NCI-H1417 (cell line): ENCODE data around the gene CLEC2D.
"Not testable (repeated sequence)": the region's sequence is repeated elsewhere in the genome, so short reads cannot be mapped to it uniquely, and the experiment has no call there.

Experiments
- DNase-seq, 3 experiments: peaks; one replicate each; lab custom pipeline; 2025; lab: John Stamatoyannopoulos, UW

Gene CLEC2D

DNA sequence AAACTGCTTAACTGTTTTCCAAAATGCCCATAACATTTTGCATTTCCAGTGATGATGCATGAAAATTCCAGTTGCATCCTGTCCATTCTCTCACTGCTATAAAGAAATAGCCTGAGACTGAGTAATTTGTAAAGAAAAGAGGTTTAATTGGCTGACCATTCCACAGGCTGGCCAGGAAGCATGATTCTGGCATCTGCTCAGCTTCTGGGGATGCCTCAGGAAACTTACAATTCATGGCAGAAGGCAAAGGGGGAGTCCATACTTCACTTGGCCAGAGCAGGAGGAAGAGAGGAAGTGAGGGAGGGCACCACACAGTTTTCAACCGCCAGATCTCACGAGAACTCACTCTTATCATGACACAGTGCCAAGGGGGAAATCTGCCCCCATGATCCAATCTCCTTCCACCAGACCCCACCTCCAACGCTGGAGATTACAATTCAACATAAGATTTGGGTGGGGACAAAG lies 18.2 kb upstream of the CLEC2D start:
- no peak for DNase-seq

GRCh38 chr12:9660046-9660445 lies 9.5 kb upstream of the CLEC2D start:
- DNase-seq = no peak

GRCh38 chr12:9661720-9662119 lies 7.8 kb upstream of the CLEC2D start:
- no peak for DNase-seq

GRCh38 chr12:9662488-9662887 lies 7.0 kb upstream of the CLEC2D start:
- DNase-seq = no peak

- DNase-seq = no peak
These were observed 1.9 kb upstream of the CLEC2D start for GRCh38 chr12:9667403-9668160.

- no peak for DNase-seq
These were observed 1.1 kb upstream of the CLEC2D start for GRCh38 chr12:9668161-9669018.

- DNase-seq = no peak
These were observed 540 bp upstream of the CLEC2D start for GRCh38 chr12:9669019-9669326.

DNA sequence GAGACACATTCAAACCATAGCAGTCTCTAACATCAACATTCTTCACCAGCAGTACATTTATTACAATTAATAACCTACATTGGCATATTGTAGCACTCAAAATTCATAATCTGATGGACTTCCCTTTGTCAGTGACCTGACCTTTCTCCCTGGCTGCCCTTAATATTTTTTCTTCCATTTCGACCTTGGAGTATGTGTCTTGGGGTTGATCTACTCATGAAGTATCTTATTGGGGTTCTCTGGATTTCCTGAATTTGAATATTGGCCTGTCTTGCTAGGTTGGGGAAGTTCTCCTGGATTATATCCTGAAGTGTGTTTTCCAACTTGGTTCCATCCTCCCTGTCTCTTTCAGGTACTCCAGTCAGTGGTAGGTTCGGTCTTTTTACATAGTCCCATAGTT lies 2.8 kb downstream of the CLEC2D start:
- not testable (repeated sequence) for DNase-seq

DNA sequence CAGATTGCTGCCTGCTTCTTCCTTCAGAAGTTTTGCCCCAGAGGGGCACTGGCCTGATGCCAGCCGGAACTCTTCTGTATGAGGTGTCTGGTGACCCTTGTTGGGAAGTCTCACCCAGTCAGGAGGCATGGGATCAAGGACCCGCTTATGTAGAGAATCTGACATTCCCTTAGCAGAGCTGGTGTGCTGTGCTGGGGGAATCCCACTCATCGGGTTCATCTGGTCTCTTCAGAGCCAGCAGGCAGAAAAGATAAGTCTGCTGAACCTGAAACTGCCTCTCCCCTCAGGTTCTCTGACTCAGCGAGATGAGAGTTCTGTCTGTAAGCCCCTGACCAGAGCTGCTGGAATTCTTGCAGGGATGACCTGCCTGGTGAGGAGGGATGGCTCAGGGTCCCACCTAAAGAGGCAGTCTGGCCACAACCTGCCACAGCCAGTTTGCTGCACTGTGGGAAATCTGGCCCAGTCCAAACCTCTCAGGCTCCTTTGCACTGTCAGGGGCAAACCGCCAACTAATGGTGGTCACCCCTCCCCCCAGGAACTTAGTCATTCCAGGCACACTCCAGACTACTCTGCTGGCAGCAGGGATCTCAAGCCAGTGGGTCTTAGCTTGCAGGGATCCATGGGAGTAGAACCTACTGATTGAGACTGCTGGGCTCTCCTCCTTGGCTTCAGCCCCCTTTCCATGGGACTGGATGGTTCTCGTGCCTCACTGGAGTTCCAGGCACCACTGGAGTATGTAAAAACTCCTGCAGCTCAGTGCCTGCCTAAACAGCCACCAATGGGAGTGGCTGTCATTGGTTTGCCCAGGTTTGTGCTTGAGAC lies 4.1 kb downstream of the CLEC2D start:
- DNase-seq = no peak

- no peak for DNase-seq
These were observed 4.7 kb downstream of the CLEC2D start for GRCh38 chr12:9674226-9674590.

GRCh38 chr12:9682508-9682907 lies 13.0 kb downstream of the CLEC2D start:
- DNase-seq = not testable (repeated sequence)

DNA sequence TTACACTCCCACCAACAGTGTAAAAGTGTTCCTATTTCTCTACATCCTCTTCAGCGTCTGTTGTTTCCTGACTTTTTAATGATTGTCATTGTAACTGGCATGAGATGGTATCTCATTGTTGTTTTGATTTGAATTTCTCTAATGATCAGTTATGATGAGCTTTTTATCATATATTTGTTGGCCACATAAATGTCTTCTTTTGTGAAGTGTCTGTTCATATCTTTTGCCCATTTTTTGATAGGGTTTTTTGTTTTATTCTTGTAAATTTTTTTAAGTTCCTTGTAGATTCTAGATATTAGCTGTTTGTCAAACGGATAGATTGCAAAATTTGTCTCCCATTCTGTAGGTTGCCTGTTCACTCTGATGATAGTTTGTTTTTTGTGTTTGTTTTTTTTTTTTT lies 13.4 kb downstream of the CLEC2D start:
- DNase-seq = not testable (repeated sequence)

DNA sequence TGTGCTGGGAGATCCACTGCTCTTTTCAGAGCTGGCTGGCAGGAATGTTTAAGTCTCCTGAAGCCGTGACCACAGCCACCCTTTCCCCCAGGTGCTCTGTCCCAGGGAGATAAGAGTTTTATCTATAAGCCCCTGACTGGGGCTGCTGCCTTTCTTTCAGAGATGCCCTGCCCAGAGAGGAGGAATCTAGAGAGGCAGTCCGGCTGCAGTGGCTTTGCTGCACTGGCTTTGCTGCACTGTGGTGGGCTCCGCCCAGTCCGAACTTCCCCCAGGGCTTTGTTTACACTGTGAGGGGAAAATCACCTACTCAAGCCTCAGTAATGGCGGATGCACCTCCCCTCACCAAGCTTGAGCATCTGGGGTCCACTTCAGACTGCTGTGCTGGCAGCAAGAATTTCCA lies 15.9 kb downstream of the CLEC2D start:
- peak in 1 of 3 experiments; percentile 10 for DNase-seq

DNA sequence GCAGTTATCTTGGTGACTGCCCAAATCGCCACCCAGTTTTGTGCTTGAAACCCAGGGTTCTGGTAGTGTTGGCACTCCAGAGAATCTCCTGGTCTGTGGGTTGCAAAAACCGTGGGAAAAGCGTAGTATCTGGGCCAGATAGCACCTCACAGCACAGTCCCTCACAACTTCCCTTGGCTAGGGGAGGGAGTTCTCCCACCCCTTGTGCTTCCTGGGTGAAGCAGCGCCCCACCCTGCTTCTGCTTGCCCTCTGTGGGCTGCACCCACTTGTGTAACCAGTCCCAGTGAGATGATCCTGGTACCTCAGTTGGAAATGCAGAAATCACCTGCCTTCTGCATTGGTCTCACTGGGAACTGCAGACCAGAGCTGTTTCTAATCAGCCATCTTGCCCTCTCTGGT lies 16.4 kb downstream of the CLEC2D start:
- no peak for DNase-seq

DNA sequence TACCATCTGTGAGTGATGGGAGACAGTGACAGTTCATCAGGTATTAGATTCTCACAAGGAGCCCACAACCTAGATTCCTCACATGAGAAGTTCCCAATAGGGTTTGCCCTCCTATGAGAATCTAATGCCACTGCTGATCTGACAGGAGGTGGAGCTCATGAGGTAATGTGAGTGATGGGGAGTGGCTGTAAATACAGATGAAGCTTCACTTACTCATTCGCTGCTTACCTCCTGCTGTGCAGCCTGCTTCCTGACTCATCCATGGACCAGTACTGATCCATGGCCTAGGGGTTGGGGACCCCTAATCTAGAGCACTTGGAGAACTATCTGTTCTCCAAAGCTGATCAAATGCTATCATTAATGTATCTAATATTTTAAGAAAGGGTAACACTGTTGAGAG lies 17.7 kb downstream of the CLEC2D start:
- no peak for DNase-seq

DNA sequence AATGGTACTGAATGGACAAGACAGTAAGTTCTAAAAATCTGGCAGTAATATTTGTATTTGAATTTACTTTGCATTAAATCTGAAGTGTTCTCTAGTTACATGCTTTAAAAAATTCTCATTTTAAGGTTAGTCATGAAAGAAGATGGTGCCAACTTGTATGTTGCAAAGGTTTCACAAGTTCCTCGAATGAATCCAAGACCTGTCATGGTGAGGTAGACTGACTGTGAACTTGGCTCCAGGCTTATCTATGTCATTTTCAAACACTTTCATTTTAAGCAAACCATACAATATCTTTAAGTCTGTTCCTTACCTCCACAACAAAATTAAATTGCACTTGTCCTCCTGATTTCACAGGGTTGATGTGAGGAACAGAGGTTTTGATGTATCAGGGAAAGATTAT lies 23.4 kb downstream of the CLEC2D start:
- no peak for DNase-seq

GRCh38 chr12:9694241-9694640 lies 24.7 kb downstream of the CLEC2D start:
- no peak for DNase-seq

- DNase-seq = not testable (repeated sequence)
These were observed 25.6 kb downstream of the CLEC2D start for GRCh38 chr12:9695150-9695549.

- not testable (repeated sequence) for DNase-seq
These were observed 26.1 kb downstream of the CLEC2D start for GRCh38 chr12:9695661-9696060.

- no peak for DNase-seq
These were observed 28.1 kb downstream of the CLEC2D start for GRCh38 chr12:9697619-9698018.

DNA sequence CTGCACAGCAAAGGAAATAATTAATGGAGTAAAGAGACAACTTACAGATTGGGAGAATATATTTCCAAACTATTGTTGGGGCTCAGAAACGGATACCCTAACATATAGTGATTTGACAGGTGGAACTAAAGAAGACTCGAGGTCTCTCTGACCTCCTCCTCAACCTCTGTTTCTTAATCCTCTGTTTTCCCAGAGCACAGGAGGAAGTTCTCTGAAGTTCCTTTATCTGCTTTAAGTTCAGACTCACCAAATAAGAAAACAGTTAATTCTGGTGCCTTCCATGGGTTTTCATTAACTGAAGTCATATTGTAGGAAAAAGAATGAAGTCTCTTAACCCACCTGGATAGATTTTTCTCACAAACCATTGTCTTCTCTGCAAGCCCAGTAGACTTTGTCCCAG lies 29.2 kb downstream of the CLEC2D start:
- no peak for DNase-seq

DNA sequence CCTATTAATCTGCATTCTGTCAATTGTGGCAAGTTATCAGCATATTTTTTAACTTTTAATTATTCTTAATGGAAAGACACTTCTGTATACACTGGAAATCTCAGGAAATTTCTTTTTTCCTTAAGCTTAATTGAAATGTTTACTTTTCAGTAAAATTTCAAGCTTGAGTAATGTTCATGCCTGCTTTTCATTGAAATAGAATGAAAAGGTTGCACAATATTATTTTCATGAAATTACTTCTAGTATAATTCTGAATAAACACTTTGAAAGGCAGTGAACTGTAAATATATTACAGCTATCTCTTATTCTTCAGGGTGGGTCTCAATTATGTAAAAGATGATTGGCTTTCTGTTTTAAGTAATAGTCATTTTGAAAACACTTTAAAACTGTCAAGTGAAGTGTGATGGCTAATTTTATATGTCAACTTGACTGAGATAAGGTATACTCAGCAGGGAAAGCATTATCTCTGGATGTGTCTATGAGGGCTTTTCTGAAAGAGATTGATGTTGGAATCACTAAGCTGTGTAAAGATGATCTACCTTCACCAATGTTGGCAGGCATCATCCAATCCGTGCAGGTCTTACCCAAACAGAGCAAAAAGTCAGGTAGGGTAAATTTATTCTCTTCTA lies 29.9 kb downstream of the CLEC2D start:
- peak; percentile 12 to 74 (median 34) for DNase-seq
